OCI-M2 (cell line): ENCODE measurements around the gene CDC42EP5.
A peak's percentile ranks its signal among the peaks of the same experiment; 100 is the strongest.
"Not testable (repeated sequence)": the region's sequence is repeated elsewhere in the genome, so short reads cannot be mapped to it uniquely, and the experiment has no call there.

Experiments used
- DNase-seq: peaks from one replicate; lab custom pipeline; 2025; ENCODE audit not compliant: unreplicated experiment; lab: John Stamatoyannopoulos, UW

Gene CDC42EP5

GRCh38 chr19:54473071-54473891 is at the start of gene CDC42EP5:
CDC42EP5 (minus strand) TSS chr19:54473296; CDS start chr19:54465547, 7,749 bp downstream.
- no peak for DNase-seq

GRCh38 chr19:54521860-54522513 is 48.9 kb upstream of the CDC42EP5 start:
- DNase-seq = no peak

- no peak for DNase-seq
Measured at GRCh38 chr19:54521022-54521859, 48.1 kb upstream of the CDC42EP5 start.

GRCh38 chr19:54518844-54519243 is 45.7 kb upstream of the CDC42EP5 start:
- peak; percentile 12 for DNase-seq

GRCh38 chr19:54517483-54517882 is 44.4 kb upstream of the CDC42EP5 start:
- peak; percentile 14 for DNase-seq

GRCh38 chr19:54515156-54515555 is 42.1 kb upstream of the CDC42EP5 start:
- DNase-seq = no peak

GRCh38 chr19:54509200-54509940 is 36.3 kb upstream of the CDC42EP5 start:
- not testable (repeated sequence) for DNase-seq

GRCh38 chr19:54508487-54508886 is 35.4 kb upstream of the CDC42EP5 start:
- not testable (repeated sequence) for DNase-seq

GRCh38 chr19:54507824-54508223 is 34.7 kb upstream of the CDC42EP5 start:
- no peak for DNase-seq

- DNase-seq = not testable (repeated sequence)
Measured at GRCh38 chr19:54507038-54507717, 34.1 kb upstream of the CDC42EP5 start.

- DNase-seq = no peak
Measured at GRCh38 chr19:54506079-54506478, 33.0 kb upstream of the CDC42EP5 start.

- not testable (repeated sequence) for DNase-seq
Measured at GRCh38 chr19:54505542-54505941, 32.4 kb upstream of the CDC42EP5 start.

GRCh38 chr19:54502518-54503048 is 29.5 kb upstream of the CDC42EP5 start, which contains the start of gene LAIR2:
LAIR2 (plus strand) TSS chr19:54502831; CDS start chr19:54502919, 88 bp downstream.
- no peak for DNase-seq

- not testable (repeated sequence) for DNase-seq
Measured at GRCh38 chr19:54498451-54498772, 25.3 kb upstream of the CDC42EP5 start.

GRCh38 chr19:54497747-54498450 is 24.8 kb upstream of the CDC42EP5 start:
- DNase-seq = not testable (repeated sequence)

- not testable (repeated sequence) for DNase-seq
Measured at GRCh38 chr19:54495284-54495683, 22.2 kb upstream of the CDC42EP5 start.

GRCh38 chr19:54493967-54494585 is 21.0 kb upstream of the CDC42EP5 start:
- DNase-seq = no peak

- DNase-seq = not testable (repeated sequence)
Measured at GRCh38 chr19:54493056-54493455, 20.0 kb upstream of the CDC42EP5 start.

GRCh38 chr19:54492568-54492967 is 19.5 kb upstream of the CDC42EP5 start:
- no peak for DNase-seq
